Neuronal stem cell (in vitro differentiated cells): Measurements from ENCODE around the gene PARD3.

Experiments used
- DNase-seq: peaks from one replicate; pipeline ENCODE4 v3.0.0-alpha.2; 2013; ENCODE audit warnings: low spot score
- H2AFZ ChIP-seq: one replicate; pipeline ENCODE4 v1.6.1; 2013; ENCODE audit warnings: mild to moderate bottlenecking, low read length, inconsistent platforms
- H2AK5ac ChIP-seq: 2 replicates; pipeline ENCODE4 v1.6.1; 2013; ENCODE audit warnings: low read depth, mild to moderate bottlenecking, inconsistent platforms, low read length, moderate library complexity, mixed read lengths
- H2BK120ac ChIP-seq: 2 replicates; pipeline ENCODE4 v1.6.1; 2013; ENCODE audit warnings: low read depth, mild to moderate bottlenecking, inconsistent platforms, low read length, moderate library complexity, mixed read lengths
- H2BK12ac ChIP-seq: one replicate; pipeline ENCODE4 v1.6.1; 2013; ENCODE audit warnings: low read length, inconsistent platforms
- H2BK15ac ChIP-seq: 2 replicates; pipeline ENCODE4 v1.6.1; 2013; ENCODE audit warnings: mild to moderate bottlenecking, low read length, inconsistent platforms, mixed read lengths
- H2BK5ac ChIP-seq: one replicate; pipeline ENCODE4 v1.6.1; 2013; ENCODE audit warnings: inconsistent platforms, mild to moderate bottlenecking, low read length, moderate library complexity
- H3K14ac ChIP-seq: one replicate; pipeline ENCODE4 v1.6.1; 2013; ENCODE audit warnings: low read length, inconsistent platforms
- H3K18ac ChIP-seq: 2 replicates; pipeline ENCODE4 v1.6.1; 2013; ENCODE audit warnings: low read length, inconsistent platforms
- H3K23ac ChIP-seq: 2 replicates; pipeline ENCODE4 v1.6.1; 2013; ENCODE audit warnings: low read depth, mild to moderate bottlenecking, mixed read lengths, low read length, inconsistent platforms; ENCODE audit not compliant: poor library complexity
- H3K27ac ChIP-seq: replicated peaks from 3 replicates; pipeline ENCODE4 v1.5.1; 2013; ENCODE audit warnings: low read length, inconsistent platforms
- H3K27me3 ChIP-seq, 3 experiments: 2 replicates each; pipeline ENCODE4 v1.6.1; 2013; ENCODE audit warnings: low read length in 3 of 3, mild to moderate bottlenecking in 2 of 3, inconsistent platforms in 1 of 3, low read depth in 1 of 3, mixed read lengths in 1 of 3, moderate library complexity in 1 of 3; ENCODE audit not compliant: control insufficient read depth in 3 of 3, insufficient read depth in 3 of 3
- H3K36me3 ChIP-seq, 2 donors: replicated peaks in 1 of 2; 2 replicates each; pipeline ENCODE4 v1.6.1; 2013; ENCODE audit warnings: low read length in 2 of 2; ENCODE audit not compliant: control insufficient read depth in 2 of 2, insufficient read depth in 2 of 2
- H3K4ac ChIP-seq: 2 replicates; pipeline ENCODE4 v1.6.1; 2013; ENCODE audit warnings: inconsistent platforms, mild to moderate bottlenecking, low read length, moderate library complexity
- H3K4me1 ChIP-seq, 2 donors: 1 replicate in 1 of 2; 2 replicates in 1 of 2; pipeline ENCODE4 v1.6.1; 2013; ENCODE audit warnings: low read length in 2 of 2, low read depth in 1 of 2; ENCODE audit not compliant: control insufficient read depth in 2 of 2, insufficient read depth in 1 of 2
- H3K4me2 ChIP-seq: one replicate; pipeline ENCODE4 v1.6.1; 2013; ENCODE audit warnings: mild to moderate bottlenecking, low read length, inconsistent platforms; ENCODE audit not compliant: insufficient read depth, poor library complexity, severe bottlenecking
- H3K4me3 ChIP-seq, 2 donors: 2 replicates each; pipeline ENCODE4 v1.5.1; 2013; ENCODE audit warnings: low read length in 2 of 2, mild to moderate bottlenecking in 2 of 2, inconsistent platforms in 1 of 2, moderate library complexity in 1 of 2
- H3K79me1 ChIP-seq: one replicate; pipeline ENCODE4 v1.6.1; 2013; ENCODE audit warnings: low read depth, mild to moderate bottlenecking, inconsistent platforms, low read length, moderate library complexity
- H3K9ac ChIP-seq: one replicate; pipeline ENCODE4 v1.6.1; 2013; ENCODE audit warnings: mild to moderate bottlenecking, low read depth, low read length, inconsistent platforms; ENCODE audit not compliant: poor library complexity
- H3K9me3 ChIP-seq, 2 donors: replicated peaks in 1 of 2; 2 replicates each; pipeline versions ENCODE3 to v1.6.1; 2013; ENCODE audit warnings: low read length in 2 of 2, mild to moderate bottlenecking in 2 of 2, inconsistent platforms in 1 of 2, low read depth in 1 of 2, mixed read lengths in 1 of 2, moderate library complexity in 1 of 2; ENCODE audit not compliant: control insufficient read depth in 2 of 2, insufficient read depth in 1 of 2
- H4K8ac ChIP-seq: one replicate; pipeline ENCODE4 v1.6.1; 2013; ENCODE audit warnings: low read depth, mild to moderate bottlenecking, inconsistent platforms, low read length, moderate library complexity
- H4K91ac ChIP-seq: one replicate; pipeline ENCODE4 v1.6.1; 2013; ENCODE audit warnings: low read length, low read depth, mild to moderate bottlenecking, inconsistent platforms; ENCODE audit not compliant: poor library complexity
- WGBS, 2 donors: extraction: QIAGEN DNeasy Blood & Tissue Kit; methylation state at CpG; one replicate each; pipeline ENCODE4 v1.1.7; 2013; ENCODE audit warnings: missing lambda C conversion rate in 2 of 2, mixed read lengths in 1 of 2; ENCODE audit not compliant: insufficient read length in 2 of 2, insufficient replicate concordance in 1 of 2; ENCODE audit errors: extremely low coverage in 2 of 2; 5-methylcytosine and 5-hydroxymethylcytosine counted together

The PARD3 gene

GRCh38 chr10:34530778-34531177 lies 284.3 kb downstream of the PARD3 start:
- Histone ChIP-seq H3K9me3 (peaks cover 0 to 9% of the 10 kb centered on the region in 2 donors), H3K4me1 (peaks cover 12 to 34% of the 10 kb centered on the region in 2 donors), H2BK12ac (no peak overlapping the region), H3K18ac (no peak overlapping the region), H3K14ac (no peak overlapping the region), H3K4me2 (no peak overlapping the region), H4K91ac (no peak overlapping the region), H4K8ac (no peak overlapping the region), H3K23ac (no peak overlapping the region), H3K36me3 (no peaks in the 10 kb centered on the region), H2BK15ac (no peak overlapping the region), H2AK5ac (no peak overlapping the region), H3K4ac (no peak overlapping the region), H2AFZ (no peak overlapping the region), H3K79me1 (no peaks in the 10 kb centered on the region), H3K27ac (no peak overlapping the region), H3K27me3 (no peaks in the 10 kb centered on the region), H3K9ac (no peak overlapping the region), H2BK120ac (no peak overlapping the region), H2BK5ac (no peak overlapping the region), H3K4me3 (no peak overlapping the region)
- DNase-seq, result no peak
- WGBS, 2 donors, result no CpG with 5 or more reads among the region's 4 CpGs

GRCh38 chr10:34528320-34528719 lies 286.8 kb downstream of the PARD3 start:
- H4K91ac ChIP-seq, result no peak overlapping the region
- H3K27ac ChIP-seq, result peak overlapping the region; percentile 38
- no peaks in the 10 kb centered on the region for H3K36me3 ChIP-seq
- H3K4me2 ChIP-seq, result no peak overlapping the region
- no peak overlapping the region for H2AK5ac ChIP-seq
- H4K8ac ChIP-seq, result no peak overlapping the region
- H3K9me3 ChIP-seq, result peaks cover 0 to 8% of the 10 kb centered on the region in 2 donors
- H2BK12ac ChIP-seq, result no peak overlapping the region
- no peak overlapping the region for H2BK15ac ChIP-seq
- H2BK120ac ChIP-seq, result no peak overlapping the region
- H3K14ac ChIP-seq, result no peak overlapping the region
- no CpG with 5 or more reads among the region's 3 CpGs for WGBS, 2 donors
- no peak overlapping the region for H3K23ac ChIP-seq
- no peak overlapping the region for H3K9ac ChIP-seq
- peaks cover 12 to 34% of the 10 kb centered on the region in 2 donors for H3K4me1 ChIP-seq
- no peak overlapping the region for H3K4ac ChIP-seq
- no peak overlapping the region for H3K4me3 ChIP-seq
- H2BK5ac ChIP-seq, result no peak overlapping the region
- DNase-seq, result peak; percentile 43
- H2AFZ ChIP-seq, result no peak overlapping the region
- no peaks in the 10 kb centered on the region for H3K79me1 ChIP-seq
- no peaks in the 10 kb centered on the region for H3K27me3 ChIP-seq
- H3K18ac ChIP-seq, result no peak overlapping the region

GRCh38 chr10:34526758-34527730 lies 288.1 kb downstream of the PARD3 start:
- DNase-seq, result peak; percentile 70
- no peak overlapping the region for H2BK12ac ChIP-seq
- no peak overlapping the region for H4K91ac ChIP-seq
- no peaks in the 10 kb centered on the region for H3K27me3 ChIP-seq
- no peak overlapping the region for H4K8ac ChIP-seq
- peak overlapping the region; percentile 41 for H3K18ac ChIP-seq
- H3K36me3 ChIP-seq, result no peaks in the 10 kb centered on the region
- H3K9me3 ChIP-seq, result peaks cover 0 to 5% of the 10 kb centered on the region in 2 donors
- peak overlapping the region; percentile 40 for H3K23ac ChIP-seq
- H2BK120ac ChIP-seq, result no peak overlapping the region
- no peak overlapping the region for H3K4ac ChIP-seq
- peak overlapping the region; percentile 49 for H2AK5ac ChIP-seq
- no peak overlapping the region for H2BK5ac ChIP-seq
- peaks cover 12 to 34% of the 10 kb centered on the region in 2 donors for H3K4me1 ChIP-seq
- no peak overlapping the region for H3K4me2 ChIP-seq
- H3K27ac ChIP-seq, result peak overlapping the region; percentile 21
- WGBS, 2 donors, result no CpG with 5 or more reads among the region's 7 CpGs
- H3K9ac ChIP-seq, result no peak overlapping the region
- H2AFZ ChIP-seq, result no peak overlapping the region
- no peak overlapping the region for H3K14ac ChIP-seq
- H3K4me3 ChIP-seq, result no peak overlapping the region
- H3K79me1 ChIP-seq, result no peaks in the 10 kb centered on the region
- no peak overlapping the region for H2BK15ac ChIP-seq

DNA sequence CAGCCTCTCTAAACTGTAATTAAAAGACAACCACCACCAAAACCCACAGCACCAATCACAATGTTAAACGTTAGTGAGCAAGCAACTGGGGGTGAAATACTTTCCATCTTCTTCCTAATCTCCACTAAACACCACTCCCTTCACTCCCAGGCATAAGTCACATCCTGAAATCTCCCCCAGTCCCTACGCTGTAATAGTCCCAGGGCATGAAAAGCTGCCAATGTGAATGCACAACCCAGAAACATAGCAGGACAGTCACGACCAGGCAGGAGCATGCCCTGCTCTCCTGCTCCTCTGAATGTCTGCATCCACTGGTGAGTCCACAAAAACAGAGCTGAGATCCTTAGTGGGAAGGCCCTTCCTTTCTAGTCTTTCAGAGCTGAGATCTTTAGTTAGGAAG lies 288.9 kb downstream of the PARD3 start:
- no peak for DNase-seq
- no peak overlapping the region for H3K4me3 ChIP-seq
- no peak overlapping the region for H3K9ac ChIP-seq
- no peak overlapping the region for H3K23ac ChIP-seq
- H2AFZ ChIP-seq, result no peak overlapping the region
- H3K4ac ChIP-seq, result no peak overlapping the region
- peaks cover 12 to 34% of the 10 kb centered on the region in 2 donors for H3K4me1 ChIP-seq
- whole genome bisulfite sequencing, 2 donors, result no CpG with 5 or more reads among the region's 3 CpGs
- no peaks in the 10 kb centered on the region for H3K27me3 ChIP-seq
- H2AK5ac ChIP-seq, result no peak overlapping the region
- peak overlapping the region; percentile 21 for H3K27ac ChIP-seq
- H3K9me3 ChIP-seq, result no peaks in the 10 kb centered on the region
- H2BK120ac ChIP-seq, result no peak overlapping the region
- no peak overlapping the region for H4K91ac ChIP-seq
- no peak overlapping the region for H2BK15ac ChIP-seq
- no peak overlapping the region for H3K4me2 ChIP-seq
- no peak overlapping the region for H2BK12ac ChIP-seq
- no peaks in the 10 kb centered on the region for H3K36me3 ChIP-seq
- H3K18ac ChIP-seq, result peak overlapping the region; percentile 3
- H3K79me1 ChIP-seq, result no peaks in the 10 kb centered on the region
- H3K14ac ChIP-seq, result no peak overlapping the region
- no peak overlapping the region for H2BK5ac ChIP-seq
- no peak overlapping the region for H4K8ac ChIP-seq
